Measurements from ENCODE around the gene MIEN1.
"Not testable (repeated sequence)": the region's sequence is repeated elsewhere in the genome, so short reads cannot be mapped to it uniquely, and the experiment has no call there.

Gene MIEN1

DNA sequence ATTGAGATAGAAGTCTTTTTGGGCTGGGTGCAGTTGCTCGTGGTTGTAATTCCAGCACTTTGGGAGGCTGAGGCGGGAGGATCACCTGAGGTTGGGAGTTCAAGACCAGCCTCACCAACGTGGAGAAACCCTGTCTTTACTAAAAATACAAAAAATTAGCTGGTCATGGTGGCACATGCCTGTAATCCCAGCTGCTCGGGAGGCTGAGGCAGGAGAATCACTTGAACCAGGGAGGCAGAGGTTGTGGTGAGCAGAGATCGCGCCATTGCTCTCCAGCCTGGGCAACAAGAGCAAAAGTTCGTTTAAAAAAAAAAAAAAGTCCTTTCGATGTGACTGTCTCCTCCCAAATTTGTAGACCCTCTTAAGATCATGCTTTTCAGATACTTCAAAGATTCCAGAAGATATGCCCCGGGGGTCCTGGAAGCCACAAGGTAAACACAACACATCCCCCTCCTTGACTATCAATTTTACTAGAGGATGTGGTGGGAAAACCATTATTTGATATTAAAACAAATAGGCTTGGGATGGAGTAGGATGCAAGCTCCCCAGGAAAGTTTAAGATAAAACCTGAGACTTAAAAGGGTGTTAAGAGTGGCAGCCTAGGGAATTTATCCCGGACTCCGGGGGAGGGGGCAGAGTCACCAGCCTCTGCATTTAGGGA lies 31.0 kb downstream of the MIEN1 start:
- DNase-seq (ENCODE audit: low read depth in 3 of 3): not testable (repeated sequence)

DNA sequence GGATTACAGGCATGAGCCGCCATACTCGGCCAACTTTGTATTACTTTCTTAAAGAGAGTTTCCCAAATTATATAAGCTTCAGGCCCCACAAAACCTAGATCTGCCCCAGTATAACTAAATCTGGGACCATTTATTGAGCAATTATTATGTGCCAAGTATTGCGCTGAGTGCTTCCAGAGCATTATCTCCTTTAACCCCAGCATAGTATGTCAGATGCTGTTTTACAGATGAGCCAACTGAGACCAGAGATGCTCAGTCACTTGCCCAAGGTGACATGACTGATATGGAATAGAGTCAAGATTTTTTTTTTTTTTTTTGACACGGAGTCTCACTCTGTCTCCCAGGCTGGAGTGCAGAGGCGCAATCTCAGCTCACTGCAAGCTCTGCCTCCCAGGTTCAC lies 32.4 kb downstream of the MIEN1 start:
- no peak for DNase-seq (ENCODE audit: low read depth in 3 of 3)

DNA sequence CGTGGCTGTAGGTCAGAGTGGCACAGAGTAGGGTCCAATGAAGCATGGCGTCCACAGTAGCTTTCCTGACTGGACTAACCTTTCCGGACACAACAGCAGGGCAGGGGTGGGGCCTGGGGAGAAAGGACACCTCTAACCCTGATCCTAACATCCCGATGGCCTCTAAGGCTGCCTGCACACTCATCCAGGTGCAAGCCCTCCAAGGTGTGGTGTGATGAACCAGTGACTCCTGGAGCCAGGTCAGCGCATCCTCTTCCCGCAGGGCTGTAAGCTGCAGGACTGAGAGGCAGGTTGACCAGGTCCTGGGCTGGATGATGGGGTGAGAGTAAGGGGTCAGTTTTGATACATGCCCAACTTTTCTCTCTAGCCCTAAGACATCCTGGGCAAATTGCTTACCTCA lies 33.6 kb downstream of the MIEN1 start:
- no peak for DNase-seq (ENCODE audit: low read depth in 3 of 3)

DNA sequence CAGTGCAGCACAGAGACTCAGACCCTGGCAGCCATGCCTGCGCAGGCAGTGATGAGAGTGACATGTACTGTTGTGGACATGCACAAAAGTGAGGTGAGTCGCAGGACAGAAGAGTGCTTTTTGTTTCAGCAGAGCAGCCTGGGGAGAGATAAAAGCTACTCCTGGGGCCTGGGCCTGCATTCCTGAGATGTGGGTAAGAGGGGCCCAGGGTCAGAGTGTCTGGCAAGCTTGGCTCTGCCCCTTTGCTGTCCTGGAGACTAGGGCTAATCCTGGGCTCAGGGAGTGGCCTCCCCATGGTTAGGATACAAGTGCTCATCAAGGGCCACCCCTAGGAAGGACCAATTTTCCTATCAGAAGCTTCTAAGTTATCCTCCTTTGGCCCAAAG lies 35.2 kb downstream of the MIEN1 start:
- DNase-seq (ENCODE audit: low read depth in 3 of 3): no peak

DNA sequence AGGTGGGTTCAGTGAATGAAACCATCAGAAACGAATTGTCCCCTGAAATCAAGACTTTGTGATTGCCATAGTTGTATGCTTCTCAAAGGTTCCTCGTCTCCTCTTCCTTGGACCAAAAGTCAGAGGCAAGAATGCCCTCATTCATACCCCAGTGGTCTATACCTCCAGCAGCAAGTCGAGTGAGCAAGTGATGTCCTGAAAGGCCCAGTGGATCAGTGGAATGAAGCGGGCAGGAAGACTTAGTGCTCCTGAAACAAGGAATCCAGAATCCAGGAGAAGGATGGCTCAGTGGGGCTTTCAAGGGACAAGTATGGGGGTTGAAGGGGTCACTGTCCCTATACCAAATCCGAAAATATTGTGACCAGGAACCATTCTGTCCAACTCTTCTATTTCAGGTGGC lies 35.7 kb downstream of the MIEN1 start:
- no peak for DNase-seq (ENCODE audit: low read depth in 3 of 3)

DNA sequence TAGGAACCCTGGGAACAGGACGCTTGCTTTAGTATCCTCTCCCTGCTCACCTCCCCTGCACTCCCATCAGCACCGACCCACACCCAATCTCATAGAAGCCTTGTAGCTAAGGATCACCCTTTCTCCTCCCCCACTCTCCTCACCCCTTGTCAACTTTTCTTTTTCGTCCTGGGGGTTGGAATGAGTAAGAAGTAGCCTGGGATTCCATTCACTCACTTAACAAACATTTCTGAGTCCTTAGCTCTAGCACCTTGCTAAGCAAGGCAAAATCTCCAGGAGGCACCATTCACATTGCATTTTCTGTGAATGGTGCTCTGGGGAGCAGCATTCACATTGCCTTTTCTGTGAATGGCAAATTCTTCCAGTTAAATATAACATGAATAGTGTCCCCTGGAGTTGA lies 41.4 kb downstream of the MIEN1 start:
- DNase-seq (ENCODE audit: low read depth in 3 of 3): no peak

DNA sequence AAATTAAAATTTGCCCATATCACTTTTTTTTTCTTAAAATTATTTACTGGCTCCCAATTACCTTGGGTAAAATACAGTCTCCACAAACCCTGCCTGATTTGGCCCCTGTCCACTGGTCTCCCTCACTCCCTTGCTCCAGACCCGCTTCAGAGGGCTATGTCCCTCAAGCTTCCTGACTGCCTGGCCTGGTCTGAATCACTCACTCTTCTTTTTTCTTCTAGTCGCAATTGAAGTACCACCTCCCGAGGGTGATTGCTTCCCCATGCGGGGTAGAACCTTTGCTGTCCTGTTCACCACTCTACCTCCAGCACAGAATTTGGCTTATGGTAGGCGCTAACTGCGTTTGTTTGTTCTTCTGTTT lies 41.9 kb downstream of the MIEN1 start:
- DNase-seq (ENCODE audit: low read depth in 3 of 3): no peak

DNA sequence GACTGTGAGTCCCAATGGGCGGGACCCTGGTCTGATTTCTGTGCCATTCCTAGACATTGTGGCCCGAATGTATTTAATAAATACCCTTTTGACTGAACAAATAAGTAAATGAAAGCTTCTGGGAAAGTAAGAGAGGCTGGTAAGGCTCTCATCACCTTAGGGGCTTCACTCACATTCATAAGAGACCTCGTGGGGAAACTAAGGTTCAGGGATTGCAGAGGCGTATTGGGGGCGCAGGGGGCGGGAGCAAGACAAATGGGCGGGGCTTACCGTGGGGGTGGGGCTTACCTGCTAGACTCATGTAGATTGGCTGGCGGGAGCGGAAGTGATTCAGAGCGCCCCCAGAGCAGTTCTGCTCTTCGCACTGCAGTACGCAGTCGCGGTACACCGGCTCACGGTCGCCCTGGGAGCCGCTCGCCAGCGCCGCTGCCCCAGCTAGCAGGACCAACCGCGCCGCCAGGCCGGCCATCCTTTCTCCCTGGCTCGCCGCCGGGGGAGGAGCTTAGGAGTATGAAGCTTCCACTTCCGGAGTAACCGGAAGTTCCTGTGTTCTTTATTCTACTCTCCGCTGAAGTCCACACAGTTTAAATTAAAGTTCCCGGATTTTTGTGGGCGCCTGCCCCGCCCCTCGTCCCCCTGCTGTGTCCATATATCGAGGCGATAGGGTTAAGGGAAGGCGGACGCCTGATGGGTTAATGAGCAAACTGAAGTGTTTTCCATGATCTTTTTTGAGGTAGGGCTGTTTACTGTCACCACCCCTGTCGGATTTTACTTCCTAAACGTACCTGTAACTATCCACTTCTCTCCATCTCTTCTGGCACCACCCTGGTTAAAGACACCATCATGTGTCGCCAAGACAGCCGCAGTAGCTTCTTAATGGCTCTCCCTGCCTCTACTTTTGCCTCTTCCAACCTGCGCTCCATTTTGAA lies 42.5 kb downstream of the MIEN1 start, which contains the start of gene PGAP3:
PGAP3 (minus strand) TSS at position 512 of the 929 bp plus-strand sequence; CDS start at position 469, 43 bp downstream.
- peak; percentile 74 to 79 (median 75) for DNase-seq (ENCODE audit: low read depth in 3 of 3)

DNA sequence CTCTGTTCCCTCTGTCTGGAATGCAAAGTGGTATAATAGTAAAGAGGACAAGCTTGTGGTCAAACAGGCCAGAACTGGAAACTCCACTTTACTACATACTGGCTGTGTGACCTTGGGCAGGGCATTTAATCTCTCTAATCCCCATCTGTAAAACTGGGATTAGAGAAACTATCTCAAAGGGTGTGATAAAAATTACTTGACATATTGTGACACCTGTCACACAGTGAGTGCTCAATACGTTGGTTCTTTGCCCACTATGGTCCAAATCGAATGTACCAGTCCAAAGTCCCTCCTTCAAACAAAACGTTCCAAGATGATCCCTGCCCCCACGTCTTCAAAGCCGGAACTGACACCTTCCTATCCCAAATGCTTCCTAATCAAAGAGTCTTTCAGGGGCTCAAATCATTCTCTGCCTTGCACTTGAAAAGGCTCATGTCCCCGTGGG lies 43.2 kb downstream of the MIEN1 start:
- no peak for DNase-seq (ENCODE audit: low read depth in 3 of 3)

DNA sequence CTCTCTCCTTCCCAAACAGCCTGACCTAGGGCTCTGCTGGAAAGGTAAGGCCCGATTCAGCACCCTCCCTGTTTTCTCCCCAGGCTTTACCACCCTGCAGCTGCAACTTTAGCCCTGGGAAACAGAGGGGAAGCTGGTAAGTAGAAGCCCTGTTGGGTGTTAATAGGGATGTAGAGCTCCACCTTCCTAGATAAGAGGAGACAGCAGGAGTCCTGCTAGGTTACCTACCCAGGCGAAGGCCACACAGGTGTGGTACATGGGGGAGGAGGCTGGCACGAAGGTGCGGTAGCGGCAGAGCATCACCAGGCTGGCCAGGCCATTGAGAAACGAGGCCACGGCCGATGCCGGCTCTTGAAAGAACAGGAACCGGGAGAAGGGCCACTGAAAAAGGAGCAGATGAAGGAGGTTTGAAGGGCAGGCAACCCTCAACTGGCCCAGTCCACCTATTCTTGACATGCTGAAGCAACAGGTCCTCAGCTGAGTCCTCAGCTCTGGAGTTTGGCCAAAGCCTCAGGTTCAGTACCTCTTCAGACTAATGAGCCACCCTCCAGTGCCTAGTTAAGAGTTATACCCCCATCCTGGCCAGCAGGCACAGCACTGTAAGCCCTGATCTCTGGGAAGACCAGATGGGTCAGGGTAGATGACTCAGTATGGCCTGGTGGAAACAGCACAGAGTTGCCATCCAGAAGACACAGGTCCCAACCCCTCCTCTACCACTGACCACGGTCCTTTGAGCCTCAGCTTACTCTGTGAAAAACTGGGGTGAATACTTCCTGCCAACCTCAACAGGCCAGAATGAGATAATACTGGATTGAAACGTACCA lies 45.8 kb downstream of the MIEN1 start:
- no peak for DNase-seq (ENCODE audit: low read depth in 3 of 3)

DNA sequence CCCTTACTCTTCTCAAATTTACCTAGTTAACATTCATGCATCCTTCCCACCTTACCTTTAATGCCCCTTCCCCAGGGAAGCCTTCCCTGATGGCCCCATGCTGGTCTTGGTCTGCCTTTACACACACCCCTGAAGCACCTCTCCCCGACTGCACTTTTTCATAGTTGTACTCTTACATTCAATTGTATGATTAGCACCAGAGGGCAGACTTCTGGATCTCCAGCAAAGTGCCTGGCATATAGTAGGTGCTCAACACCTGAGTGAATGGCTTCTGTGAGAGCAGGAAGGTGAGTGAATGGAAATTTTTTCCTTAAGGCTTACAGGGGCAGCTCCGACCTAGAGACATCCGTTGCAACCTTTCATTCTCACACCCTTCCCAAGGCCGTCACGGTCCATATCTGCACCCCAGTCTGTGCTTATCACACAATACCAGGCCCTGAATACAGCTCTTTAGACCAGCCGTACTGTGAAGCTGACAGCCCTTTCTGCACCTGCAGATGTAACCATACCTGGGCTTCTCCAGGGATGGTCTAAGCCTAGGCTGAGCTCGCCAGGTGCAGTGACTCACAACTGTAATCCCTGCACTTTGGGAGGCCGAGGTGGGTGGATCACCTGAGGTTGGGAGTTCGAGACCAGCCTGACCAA lies 46.9 kb downstream of the MIEN1 start:
- no peak for DNase-seq (ENCODE audit: low read depth in 3 of 3)

DNA sequence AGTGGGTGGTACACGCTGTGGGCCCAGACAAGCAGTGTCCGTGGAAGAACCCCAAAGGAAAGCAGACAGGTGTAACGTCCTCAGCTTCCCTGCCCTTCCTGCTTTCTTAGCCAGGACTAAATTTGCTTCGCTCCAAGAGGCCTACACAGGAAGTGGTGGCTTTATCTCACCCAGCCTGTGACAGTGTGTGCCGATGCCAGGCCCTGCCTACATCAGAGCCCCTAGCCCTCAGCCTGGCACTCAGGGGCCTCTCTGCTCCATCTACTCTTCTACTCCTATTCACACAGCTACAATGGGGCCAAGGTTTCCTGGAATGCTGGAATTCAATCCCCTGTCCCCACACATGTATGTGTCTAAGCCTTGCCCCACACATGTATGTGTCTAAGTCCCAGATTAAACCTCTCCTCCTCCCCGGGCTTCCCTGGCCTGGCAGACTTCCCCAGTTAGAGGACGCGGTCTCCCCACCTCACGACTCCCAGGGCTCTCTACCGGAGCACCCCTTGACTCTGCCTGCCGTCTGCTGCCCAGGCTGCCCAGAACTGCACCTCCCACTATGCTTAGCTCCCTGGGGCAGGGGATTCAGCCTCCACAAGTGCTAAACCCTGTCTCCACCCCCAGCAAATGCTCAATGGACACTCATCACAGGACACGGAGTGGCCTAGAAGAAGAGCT lies 50.7 kb downstream of the MIEN1 start:
- DNase-seq (ENCODE audit: low read depth in 3 of 3): no peak

Measured in stimulated activated CD4-positive, alpha-beta T cell treated with anti-CD3 and anti-CD28 coated beads, TNF-alpha, amount 100 ng/mL, for 4 hours (primary cell).